MCF 10A (cell line): Measurements from ENCODE around the gene C12orf50. TPM values are rescaled to one million over a fixed set of nuclear protein-coding genes. Genes with fewer than 3 reads are reported as not detected.

ENCODE experiments used
- BruUV-seq: library from RNA; stranded (reverse); fragments of 400-500 nt; replicated peaks from 2 replicates; lab custom pipeline; 2021; lab: Mats Ljungman, UMichigan
- CTCF ChIA-PET: fragments of 300-600 bp; sonication (Branson Sonifier 250); formaldehyde crosslinking; extraction: SDS; loops from one replicate; lab custom pipeline; 2021; ENCODE audit warnings: antibody characterized with exemption, inconsistent platforms; lab: Yijun Ruan, JAX
- POLR2A ChIA-PET: fragments of 300-600, 350-650 bp; sonication (Branson Sonifier 250); formaldehyde crosslinking; extraction: SDS; loops from one replicate; lab custom pipeline; 2020; ENCODE audit warnings: antibody characterized with exemption, inconsistent platforms; lab: Yijun Ruan, JAX
- DNase-seq: peaks from one replicate; pipeline ENCODE4 v3.0.0-alpha.2; 2018; ENCODE audit not compliant: unreplicated experiment
- H3K27ac Mint-ChIP-seq: one replicate; pipeline ENCODE4 v1.8.0; 2022; ENCODE audit warnings: mild to moderate bottlenecking, low read depth, mixed read lengths; ENCODE audit not compliant: unreplicated experiment
- H3K27me3 Mint-ChIP-seq: one replicate; pipeline ENCODE4 v1.8.0; 2022; ENCODE audit warnings: mixed read lengths; ENCODE audit not compliant: insufficient read depth, unreplicated experiment
- H3K36me3 Mint-ChIP-seq: one replicate; pipeline ENCODE4 v1.8.0; 2022; ENCODE audit warnings: mild to moderate bottlenecking, moderate library complexity, mixed read lengths; ENCODE audit not compliant: insufficient read depth, unreplicated experiment
- H3K4me1 Mint-ChIP-seq: one replicate; pipeline ENCODE4 v1.8.0; 2022; ENCODE audit warnings: mixed read lengths; ENCODE audit not compliant: insufficient read depth, unreplicated experiment
- H3K4me3 Mint-ChIP-seq: one replicate; pipeline ENCODE4 v1.8.0; 2022; ENCODE audit warnings: mild to moderate bottlenecking, moderate library complexity, mixed read lengths; ENCODE audit not compliant: unreplicated experiment
- H3K9me3 Mint-ChIP-seq: one replicate; pipeline ENCODE4 v1.8.0; 2022; ENCODE audit warnings: mixed read lengths; ENCODE audit not compliant: unreplicated experiment
- intact Hi-C: fragments of 100-400 bp; cut with micrococcal nuclease; formaldehyde crosslinking; loops from 2 replicates; pipeline ENCODE4 v1.14.1; 2022
- total RNA-seq: library from RNA; stranded (reverse); gene quantifications from 2 replicates; pipeline ENCODE4 v1.2.3, GENCODE V29; 2022
- TF ChIP-seq, protein P1 (sequence below): fragments of 200-600 bp; IDR thresholded peaks from one replicate; pipeline ENCODE4 v1.8.0; 2022; ENCODE audit warnings: antibody characterized with exemption, mild to moderate bottlenecking; ENCODE audit not compliant: unreplicated experiment

The C12orf50 gene
- total RNA-seq, 1 experiment from 2014 or later = not detected

DNA sequence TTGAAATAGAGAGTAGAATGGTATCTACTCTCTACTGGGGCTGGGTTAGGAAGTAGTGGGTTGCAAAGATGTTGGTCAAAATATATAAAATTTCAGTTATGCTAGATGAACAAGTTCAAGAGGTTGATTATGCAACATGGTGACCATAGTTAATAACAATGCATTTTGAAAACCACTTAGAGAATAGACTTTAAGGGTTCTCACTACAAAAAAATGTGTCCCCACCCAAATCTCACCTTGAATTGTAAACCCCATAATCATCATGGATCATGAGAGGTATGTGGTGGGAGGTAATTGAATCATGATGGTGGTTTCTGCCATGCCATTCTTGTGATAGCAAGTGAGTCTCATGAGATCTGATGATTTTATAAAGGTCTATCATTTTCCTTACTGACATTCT, 94.0 kb downstream of the C12orf50 start:
- Mint-ChIP-seq H3K27ac (no peak overlapping the region), H3K36me3 (peaks cover 6% of the 10 kb centered on the region), H3K4me3 (no peak overlapping the region), H3K4me1 (peaks cover 13% of the 10 kb centered on the region), H3K9me3 (peaks cover 7% of the 10 kb centered on the region), H3K27me3 (no peaks in the 10 kb centered on the region)
- intact Hi-C loops = no loop called here
- no peak for DNase-seq
- no TSS peak for BruUV-seq
- TF ChIP-seq, protein P1, sequence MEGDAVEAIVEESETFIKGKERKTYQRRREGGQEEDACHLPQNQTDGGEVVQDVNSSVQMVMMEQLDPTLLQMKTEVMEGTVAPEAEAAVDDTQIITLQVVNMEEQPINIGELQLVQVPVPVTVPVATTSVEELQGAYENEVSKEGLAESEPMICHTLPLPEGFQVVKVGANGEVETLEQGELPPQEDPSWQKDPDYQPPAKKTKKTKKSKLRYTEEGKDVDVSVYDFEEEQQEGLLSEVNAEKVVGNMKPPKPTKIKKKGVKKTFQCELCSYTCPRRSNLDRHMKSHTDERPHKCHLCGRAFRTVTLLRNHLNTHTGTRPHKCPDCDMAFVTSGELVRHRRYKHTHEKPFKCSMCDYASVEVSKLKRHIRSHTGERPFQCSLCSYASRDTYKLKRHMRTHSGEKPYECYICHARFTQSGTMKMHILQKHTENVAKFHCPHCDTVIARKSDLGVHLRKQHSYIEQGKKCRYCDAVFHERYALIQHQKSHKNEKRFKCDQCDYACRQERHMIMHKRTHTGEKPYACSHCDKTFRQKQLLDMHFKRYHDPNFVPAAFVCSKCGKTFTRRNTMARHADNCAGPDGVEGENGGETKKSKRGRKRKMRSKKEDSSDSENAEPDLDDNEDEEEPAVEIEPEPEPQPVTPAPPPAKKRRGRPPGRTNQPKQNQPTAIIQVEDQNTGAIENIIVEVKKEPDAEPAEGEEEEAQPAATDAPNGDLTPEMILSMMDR = no peak
- CTCF ChIA-PET = no interaction called here
- POLR2A ChIA-PET = no interaction called here

DNA sequence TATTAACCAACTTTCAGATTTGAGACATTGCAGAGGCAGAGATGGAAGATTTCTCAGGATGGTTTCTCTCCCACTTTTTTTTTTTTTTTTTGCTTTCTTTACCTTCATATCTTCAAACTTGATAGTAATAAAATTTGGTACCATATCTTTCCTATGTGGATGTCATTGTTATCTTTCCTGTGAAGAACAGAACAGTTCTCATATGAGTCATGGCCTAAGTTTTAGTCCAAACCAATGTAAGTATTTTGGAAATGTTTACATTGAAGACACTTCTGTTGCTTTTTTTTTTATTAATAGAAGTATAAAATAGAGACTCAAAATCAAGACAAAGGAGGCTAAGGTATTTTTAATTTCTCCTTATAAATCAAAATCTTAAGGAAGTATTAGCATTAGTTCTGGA, 95.2 kb downstream of the C12orf50 start:
- TF ChIP-seq, protein P1 = no peak
- Mint-ChIP-seq H3K9me3 (peaks cover 7% of the 10 kb centered on the region), H3K27me3 (no peaks in the 10 kb centered on the region), H3K27ac (no peak overlapping the region), H3K4me3 (no peak overlapping the region), H3K4me1 (peaks cover 15% of the 10 kb centered on the region), H3K36me3 (peaks cover 6% of the 10 kb centered on the region)
- ChIA-PET CTCF (interaction anchor here (0.6 kb wide), 1 partner anchor 19 kb away, joined by 5 read pairs; no protein-coding TSS in a partner anchor), POLR2A (no interaction called here)
- intact Hi-C loops = no loop called here
- no peak for DNase-seq
- BruUV-seq = no TSS peak

- Mint-ChIP-seq H3K27me3 (no peaks in the 10 kb centered on the region), H3K9me3 (peaks cover 7% of the 10 kb centered on the region), H3K4me1 (peaks cover 15% of the 10 kb centered on the region), H3K4me3 (no peak overlapping the region), H3K27ac (no peak overlapping the region), H3K36me3 (peaks cover 6% of the 10 kb centered on the region)
- TF ChIP-seq, protein P1 = no peak
- BruUV-seq = no TSS peak
- ChIA-PET CTCF (no interaction called here), POLR2A (no interaction called here)
- peak; percentile 16 for DNase-seq
- intact Hi-C loops = no loop called here
Observed at GRCh38 chr12:87931812-87932211, 97.4 kb downstream of the C12orf50 start.

GRCh38 chr12:87930627-87931026, 98.6 kb downstream of the C12orf50 start:
- intact Hi-C loops = no loop called here
- H3K4me3 Mint-ChIP-seq = no peak overlapping the region

More at GRCh38 chr12:87930627-87931026, 98.6 kb downstream of the C12orf50 start:
- H3K36me3 Mint-ChIP-seq = peaks cover 6% of the 10 kb centered on the region
- CTCF ChIA-PET = interaction anchor here (0.6 kb wide), 1 partner anchor 48 kb away, joined by 3 read pairs; no protein-coding TSS in a partner anchor
- peaks cover 15% of the 10 kb centered on the region for H3K4me1 Mint-ChIP-seq
- H3K27ac Mint-ChIP-seq = no peak overlapping the region
- no TSS peak for BruUV-seq
- TF ChIP-seq, protein P1 = no peak
- POLR2A ChIA-PET = no interaction called here
- DNase-seq = no peak
- H3K9me3 Mint-ChIP-seq = peaks cover under 1% of the 10 kb centered on the region
- no peaks in the 10 kb centered on the region for H3K27me3 Mint-ChIP-seq

Other genes starting within 250 kb of the C12orf50 start
- 18.7 and 22.3 TPM in 2 replicates for gene CEP290, start 112.7 kb upstream of the C12orf50 start, total RNA-seq
- gene TMTC3, start 112.9 kb upstream of the C12orf50 start, total RNA-seq = 19.0 and 22.2 TPM in 2 replicates